ENCODE measurements around the gene TSPAN3. TPM values are rescaled to one million over a fixed set of nuclear protein-coding genes. Genes with fewer than 3 reads are reported as not detected.

TSPAN3 gene
- total RNA-seq, 3 donors from 2014 or later (not counting 1 experiment from before 2014, with no cell fraction given) = 18.7 to 37.4 (median 29.9) TPM

DNA sequence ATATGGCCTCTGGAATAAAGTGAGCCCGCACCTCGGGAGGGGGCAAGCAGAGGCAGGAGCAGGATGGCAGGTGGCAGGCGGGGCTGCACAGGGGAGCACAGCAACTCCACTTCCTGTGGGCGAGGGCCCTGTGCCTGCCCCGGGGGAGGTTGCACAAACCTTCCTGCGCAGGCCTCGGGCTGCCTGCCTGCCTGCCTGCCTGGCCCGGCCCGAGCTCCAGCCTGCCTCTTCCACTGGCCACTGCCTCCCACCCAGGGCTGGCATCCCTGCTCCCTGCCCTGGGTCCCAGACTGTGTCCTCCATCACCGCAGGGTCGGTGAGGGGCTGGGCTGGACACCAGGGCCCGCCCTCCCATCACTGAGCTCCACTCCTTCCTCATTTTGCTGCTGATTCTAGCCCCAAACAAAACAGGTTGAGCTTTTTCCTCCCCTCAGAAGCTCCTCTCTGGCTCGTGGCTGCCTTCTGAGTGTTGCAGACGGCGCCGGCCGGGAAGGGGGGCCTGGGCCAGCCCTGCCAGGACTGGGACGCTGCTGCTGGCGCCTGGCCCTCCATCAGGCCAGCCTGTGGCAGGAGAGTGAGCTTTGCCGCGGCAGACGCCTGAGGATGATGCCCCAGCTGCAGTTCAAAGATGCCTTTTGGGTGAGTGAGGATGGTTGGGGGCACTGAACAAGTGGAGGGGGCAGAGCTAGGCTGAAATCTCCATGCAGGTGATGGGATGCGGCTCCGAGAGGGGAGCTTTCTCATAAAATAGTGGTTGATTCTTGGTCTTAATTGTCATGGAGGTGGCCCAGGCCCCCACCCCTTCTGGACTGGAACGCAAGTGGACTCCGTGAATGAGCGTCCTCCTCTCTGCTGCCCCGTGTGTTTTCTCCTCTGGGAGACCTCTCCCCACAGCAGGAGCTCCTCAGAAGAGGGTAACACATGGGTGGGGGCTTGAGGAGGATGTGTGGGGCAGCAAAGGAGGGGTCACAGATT is 75.7 kb downstream of the TSPAN3 start, which contains the start of gene PSTPIP1:
PSTPIP1 (plus strand) TSS at position 156 of the 975 bp plus-strand sequence; CDS start at position 604, 448 bp downstream.
- DNase-seq (peak; percentile 60 to 83), ATAC-seq (peak; percentile 61 to 79 (median 75))
- H3K27ac ChIP-seq (ENCODE audit: low read length) = peak within 1 kb of the TSS; percentile 86
- intact Hi-C loops (cut with micrococcal nuclease) = no loop called here
- H3K27me3 ChIP-seq (ENCODE audit: control insufficient read depth, insufficient read depth, low read length) = no peaks in the 10 kb centered on the region
- H3K36me3 Mint-ChIP-seq = no peaks in the 10 kb centered on the region
- H3K4me3 ChIP-seq (ENCODE audit: low read length) = peak within 1 kb of the TSS; percentile 81
- WGBS (ENCODE audit: insufficient coverage) = under 1% methylated on average over 28 of the region's 28 CpGs
- peak within 1 kb of the TSS; percentile 92 to 95 for H3K27ac Mint-ChIP-seq
- peak within 1 kb of the TSS; percentile 96 for H3K4me3 Mint-ChIP-seq
- peaks cover 12% of the 10 kb centered on the region for H3K36me3 ChIP-seq (ENCODE audit: control insufficient read depth, insufficient read depth, low read length)
- H3K4me1 Mint-ChIP-seq = peaks cover 57 to 74% of the 10 kb centered on the region in 2 donors
- TF ChIP-seq, protein P1, sequence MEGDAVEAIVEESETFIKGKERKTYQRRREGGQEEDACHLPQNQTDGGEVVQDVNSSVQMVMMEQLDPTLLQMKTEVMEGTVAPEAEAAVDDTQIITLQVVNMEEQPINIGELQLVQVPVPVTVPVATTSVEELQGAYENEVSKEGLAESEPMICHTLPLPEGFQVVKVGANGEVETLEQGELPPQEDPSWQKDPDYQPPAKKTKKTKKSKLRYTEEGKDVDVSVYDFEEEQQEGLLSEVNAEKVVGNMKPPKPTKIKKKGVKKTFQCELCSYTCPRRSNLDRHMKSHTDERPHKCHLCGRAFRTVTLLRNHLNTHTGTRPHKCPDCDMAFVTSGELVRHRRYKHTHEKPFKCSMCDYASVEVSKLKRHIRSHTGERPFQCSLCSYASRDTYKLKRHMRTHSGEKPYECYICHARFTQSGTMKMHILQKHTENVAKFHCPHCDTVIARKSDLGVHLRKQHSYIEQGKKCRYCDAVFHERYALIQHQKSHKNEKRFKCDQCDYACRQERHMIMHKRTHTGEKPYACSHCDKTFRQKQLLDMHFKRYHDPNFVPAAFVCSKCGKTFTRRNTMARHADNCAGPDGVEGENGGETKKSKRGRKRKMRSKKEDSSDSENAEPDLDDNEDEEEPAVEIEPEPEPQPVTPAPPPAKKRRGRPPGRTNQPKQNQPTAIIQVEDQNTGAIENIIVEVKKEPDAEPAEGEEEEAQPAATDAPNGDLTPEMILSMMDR (IDR thresholded peaks at IDR 0.05) = no peak
- no peaks in the 10 kb centered on the region for H3K27me3 Mint-ChIP-seq (ENCODE audit: low read depth in 2 of 2)
- peaks cover 78% of the 10 kb centered on the region for H3K4me1 ChIP-seq (ENCODE audit: control insufficient read depth, insufficient read depth, low read length)
- no peaks in the 10 kb centered on the region for H3K9me3 ChIP-seq (ENCODE audit: control insufficient read depth, insufficient read depth, low read length)
- H3K9me3 Mint-ChIP-seq = no peaks in the 10 kb centered on the region

DNA sequence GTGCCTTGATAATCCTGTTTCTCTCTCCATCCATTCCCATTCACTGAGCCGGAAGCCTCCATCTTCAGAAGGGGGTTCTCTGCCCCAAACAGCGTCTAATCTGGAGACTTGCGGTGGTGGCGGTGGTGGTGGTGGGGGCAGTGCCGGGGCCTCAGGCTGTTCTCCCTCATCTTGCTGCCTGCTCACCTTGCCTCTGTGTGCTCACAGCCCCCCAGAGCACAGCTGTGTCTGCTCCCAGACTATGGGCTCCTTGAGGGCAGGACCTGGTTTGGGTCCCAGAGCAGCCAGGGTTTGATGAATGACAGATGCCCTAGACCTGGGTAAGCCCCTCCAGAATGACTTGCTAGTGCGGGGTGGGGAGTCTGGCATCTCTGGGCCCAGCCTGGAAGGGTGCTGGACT is 76.4 kb downstream of the TSPAN3 start:
- Histone ChIP-seq H3K36me3 (ENCODE audit: control insufficient read depth, insufficient read depth, low read length) (peaks cover 5% of the 10 kb centered on the region), H3K27ac (ENCODE audit: low read length) (peak overlapping the region; percentile 86), H3K27me3 (ENCODE audit: control insufficient read depth, insufficient read depth, low read length) (no peaks in the 10 kb centered on the region), H3K9me3 (ENCODE audit: control insufficient read depth, insufficient read depth, low read length) (no peaks in the 10 kb centered on the region), H3K4me1 (ENCODE audit: control insufficient read depth, insufficient read depth, low read length) (peaks cover 70% of the 10 kb centered on the region), H3K4me3 (ENCODE audit: low read length) (peak overlapping the region; percentile 81)
- H3K4me3 Mint-ChIP-seq = peak overlapping the region; percentile 96
- ATAC-seq = peak in 1 of 3 donors; percentile 5
- intact Hi-C loops (cut with micrococcal nuclease) = no loop called here
- no peak for DNase-seq
- no peaks in the 10 kb centered on the region for H3K9me3 Mint-ChIP-seq
- H3K36me3 Mint-ChIP-seq = no peaks in the 10 kb centered on the region
- peaks cover 51 to 66% of the 10 kb centered on the region in 2 donors for H3K4me1 Mint-ChIP-seq
- no peaks in the 10 kb centered on the region for H3K27me3 Mint-ChIP-seq (ENCODE audit: low read depth in 2 of 2)
- TF ChIP-seq, protein P1 (IDR thresholded peaks at IDR 0.05) = no peak
- peak overlapping the region; percentile 92 to 95 for H3K27ac Mint-ChIP-seq
- WGBS (ENCODE audit: insufficient coverage) = 73% methylated on average over 6 of the region's 6 CpGs

DNA sequence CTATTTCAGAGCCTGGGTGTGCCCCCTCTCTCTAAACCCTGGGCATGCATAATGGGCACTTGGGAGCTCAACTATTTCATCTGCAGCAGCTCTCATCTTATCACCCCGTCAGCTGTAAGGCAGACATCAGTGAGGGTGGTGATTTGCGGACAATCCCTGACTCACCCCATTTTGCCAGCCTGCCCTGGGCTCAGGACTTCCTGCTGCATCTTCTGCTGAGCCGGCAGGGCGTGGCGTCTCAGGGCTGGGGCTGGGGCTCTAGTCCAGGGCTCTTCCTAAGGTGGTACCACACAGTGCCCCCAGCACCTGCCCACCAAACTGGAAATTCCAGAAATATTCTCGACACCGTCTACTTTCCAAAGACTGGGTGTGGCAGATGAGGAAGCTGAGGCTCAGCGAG is 76.9 kb downstream of the TSPAN3 start:
- peak; percentile 27 to 77 for DNase-seq
- Mint-ChIP-seq H3K27ac (peak overlapping the region; percentile 92 to 95), H3K27me3 (ENCODE audit: low read depth in 2 of 2) (no peaks in the 10 kb centered on the region), H3K4me1 (peaks cover 46 to 61% of the 10 kb centered on the region in 2 donors), H3K4me3 (peak overlapping the region; percentile 37), H3K9me3 (no peaks in the 10 kb centered on the region), H3K36me3 (no peaks in the 10 kb centered on the region)
- H3K4me1 ChIP-seq (ENCODE audit: control insufficient read depth, insufficient read depth, low read length) = peaks cover 70% of the 10 kb centered on the region
- no peak overlapping the region for H3K4me3 ChIP-seq (ENCODE audit: low read length)
- 57% methylated on average over 8 of the region's 8 CpGs for WGBS (ENCODE audit: insufficient coverage)
- H3K9me3 ChIP-seq (ENCODE audit: control insufficient read depth, insufficient read depth, low read length) = no peaks in the 10 kb centered on the region
- no peaks in the 10 kb centered on the region for H3K27me3 ChIP-seq (ENCODE audit: control insufficient read depth, insufficient read depth, low read length)
- TF ChIP-seq, protein P1 (IDR thresholded peaks at IDR 0.05) = no peak
- peak in 2 of 3 donors; percentile 29 to 33 for ATAC-seq
- peak overlapping the region; percentile 86 for H3K27ac ChIP-seq (ENCODE audit: low read length)
- H3K36me3 ChIP-seq (ENCODE audit: control insufficient read depth, insufficient read depth, low read length) = peaks cover 4% of the 10 kb centered on the region
- intact Hi-C loops (cut with micrococcal nuclease) = no loop called here

Measured in natural killer cell (primary cell).